Measurements from ENCODE around the gene METTL26.

DNA sequence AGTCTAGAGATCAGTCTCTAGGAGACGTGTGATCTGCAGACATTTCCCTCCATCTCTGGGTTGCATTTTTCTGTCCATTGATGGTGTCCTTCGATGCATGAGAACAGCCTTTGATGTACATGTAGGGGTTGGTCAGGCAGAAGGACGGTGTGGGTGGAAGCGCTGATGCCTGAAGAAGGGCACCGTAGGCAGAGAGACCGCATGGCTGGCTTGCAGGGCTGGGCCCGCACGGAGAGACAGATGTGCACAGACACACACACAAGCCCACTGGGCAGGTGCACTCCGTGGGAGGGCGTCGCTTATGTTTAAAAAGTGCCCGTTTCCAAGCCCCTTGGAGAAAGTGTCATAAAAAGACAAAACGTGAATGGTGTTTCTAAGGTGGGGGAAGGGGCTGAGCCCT is 21.0 kb downstream of the METTL26 start:
- TF ChIP-seq, protein P1, sequence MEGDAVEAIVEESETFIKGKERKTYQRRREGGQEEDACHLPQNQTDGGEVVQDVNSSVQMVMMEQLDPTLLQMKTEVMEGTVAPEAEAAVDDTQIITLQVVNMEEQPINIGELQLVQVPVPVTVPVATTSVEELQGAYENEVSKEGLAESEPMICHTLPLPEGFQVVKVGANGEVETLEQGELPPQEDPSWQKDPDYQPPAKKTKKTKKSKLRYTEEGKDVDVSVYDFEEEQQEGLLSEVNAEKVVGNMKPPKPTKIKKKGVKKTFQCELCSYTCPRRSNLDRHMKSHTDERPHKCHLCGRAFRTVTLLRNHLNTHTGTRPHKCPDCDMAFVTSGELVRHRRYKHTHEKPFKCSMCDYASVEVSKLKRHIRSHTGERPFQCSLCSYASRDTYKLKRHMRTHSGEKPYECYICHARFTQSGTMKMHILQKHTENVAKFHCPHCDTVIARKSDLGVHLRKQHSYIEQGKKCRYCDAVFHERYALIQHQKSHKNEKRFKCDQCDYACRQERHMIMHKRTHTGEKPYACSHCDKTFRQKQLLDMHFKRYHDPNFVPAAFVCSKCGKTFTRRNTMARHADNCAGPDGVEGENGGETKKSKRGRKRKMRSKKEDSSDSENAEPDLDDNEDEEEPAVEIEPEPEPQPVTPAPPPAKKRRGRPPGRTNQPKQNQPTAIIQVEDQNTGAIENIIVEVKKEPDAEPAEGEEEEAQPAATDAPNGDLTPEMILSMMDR (IDR thresholded peaks at IDR 0.05): no peak
- no peak for TF ChIP-seq POLR2A (IDR thresholded peaks at IDR 0.05)
